GM12878 (cell line): ENCODE data around the gene RIC3. TPM values are rescaled to one million over a fixed set of nuclear protein-coding genes. Genes with fewer than 3 reads are reported as not detected.

Experiments used
- ATAC-seq: fragments of 200-7000 bp; cut with Tn5 transposase; 3 replicates; pipeline ENCODE4 v1.9.1; 2020; ENCODE audit warnings: mild to moderate bottlenecking, moderate library complexity
- BruUV-seq: library from RNA; stranded (reverse); fragments of 400-500 nt; replicated peaks from 2 replicates; lab custom pipeline; 2021; lab: Mats Ljungman, UMichigan
- CTCF ChIA-PET: fragments of 300-600 bp; sonication (Branson Sonifier 250); formaldehyde crosslinking; extraction: SDS; loops from one replicate; lab custom pipeline; 2021; ENCODE audit warnings: inconsistent platforms; lab: Yijun Ruan, JAX
- POLR2A ChIA-PET: fragments of 350-600 bp; formaldehyde crosslinking; extraction: SDS; loops from one replicate; lab custom pipeline; 2021; ENCODE audit warnings: inconsistent platforms; lab: Charles Lee
- RAD21 ChIA-PET: fragments of 300-600 bp; sonication (Branson Sonifier 250); formaldehyde crosslinking; loops from one replicate; lab custom pipeline; 2023; ENCODE audit warnings: antibody characterized with exemption; ENCODE audit not compliant: unreplicated experiment; lab: Charles Lee
- SMC1A ChIA-PET: fragments of 300-600 bp; sonication (Branson Sonifier 250); formaldehyde crosslinking; loops from one replicate; lab custom pipeline; 2023; ENCODE audit not compliant: unreplicated experiment, uncharacterized antibody; lab: Charles Lee
- DNase-seq: peaks from one replicate; pipeline ENCODE4 v3.0.0-alpha.2; 2011; ENCODE audit warnings: low read depth, low spot score
- FAIRE-seq: peaks from 3 replicates; lab custom pipeline; 2011; peaks lifted over from hg19 to GRCh38; lab: Jason Lieb, UNC
- H2AFZ ChIP-seq: 2 replicates; pipeline ENCODE4 v1.6.0; 2011; ENCODE audit warnings: low read depth, low read length, control low read depth; ENCODE audit not compliant: control insufficient read depth
- H3K27ac ChIP-seq: 2 replicates; pipeline ENCODE4 v1.5.1; 2011; ENCODE audit warnings: control low read depth; ENCODE audit not compliant: control insufficient read depth, insufficient read depth
- H3K27me3 ChIP-seq, 2 experiments: replicated peaks in 1 of 2; 2 replicates each; pipeline versions ENCODE4 v1.6.0 to v1.6.1; 2011; ENCODE audit warnings: low read length in 1 of 2; ENCODE audit not compliant: control insufficient read depth in 2 of 2, insufficient read depth in 2 of 2
- H3K36me3 ChIP-seq, 2 experiments: 2 replicates each; pipeline ENCODE4 v1.5.1; 2011; ENCODE audit warnings: low read length in 1 of 2; ENCODE audit not compliant: control insufficient read depth in 2 of 2, insufficient read depth in 2 of 2
- H3K4me1 ChIP-seq: 2 replicates; pipeline ENCODE4 v1.6.1; 2011; ENCODE audit warnings: mild to moderate bottlenecking, low read length, moderate library complexity, mixed read lengths; ENCODE audit not compliant: control insufficient read depth, insufficient read depth
- H3K4me2 ChIP-seq: 2 replicates; pipeline ENCODE4 v1.6.0; 2011; ENCODE audit warnings: control low read depth; ENCODE audit not compliant: control insufficient read depth, insufficient read depth
- H3K4me3 ChIP-seq: fragments of 200-600 bp; sonication (generic); 2 replicates; pipeline ENCODE4 v1.5.1; 2016
- H3K79me2 ChIP-seq: 2 replicates; pipeline ENCODE4 v1.6.0; 2011; ENCODE audit warnings: low read length; ENCODE audit not compliant: control insufficient read depth, insufficient read depth
- H3K9ac ChIP-seq: 2 replicates; pipeline ENCODE4 v1.8.0; 2011; ENCODE audit warnings: low read length, control low read depth, mixed read lengths; ENCODE audit not compliant: control insufficient read depth, insufficient read depth
- H3K9me3 ChIP-seq: replicated peaks from 3 replicates; pipeline ENCODE4 v1.5.1; 2011; ENCODE audit warnings: mild to moderate bottlenecking, low read length; ENCODE audit not compliant: control insufficient read depth, insufficient read depth
- H4K20me1 ChIP-seq: 2 replicates; pipeline ENCODE4 v1.6.0; 2011; ENCODE audit not compliant: control insufficient read depth, insufficient read depth
- FOXM1 ChIP-seq: IDR thresholded peaks from 2 replicates; pipeline ENCODE4 v1.6.1; 2012; ENCODE audit warnings: low read depth, mild to moderate bottlenecking, inconsistent platforms, low read length, moderate library complexity
- GATAD2B ChIP-seq: fragments of 450-650 bp; conservative IDR thresholded peaks from 2 replicates; pipeline ENCODE4 v1.6.1; 2017; ENCODE audit warnings: low read depth, mild to moderate bottlenecking, moderate library complexity
- HCFC1 ChIP-seq: fragments of 150-350 bp; IDR thresholded peaks from 2 replicates; pipeline ENCODE4 v1.6.1; 2014; ENCODE audit warnings: low read length
- HDAC6 ChIP-seq: fragments of 200-600 bp; sonication (generic); IDR thresholded peaks from one replicate; pipeline ENCODE4 v1.8.0; 2017; ENCODE audit warnings: antibody characterized with exemption; ENCODE audit not compliant: unreplicated experiment
- LARP7 ChIP-seq: fragments of 450-650 bp; IDR thresholded peaks from 2 replicates; pipeline ENCODE4 v1.6.1; 2017; ENCODE audit warnings: mild to moderate bottlenecking
- RCOR1 ChIP-seq: conservative IDR thresholded peaks from 2 replicates; pipeline ENCODE4 v1.6.1; 2012; ENCODE audit warnings: low read depth, low read length, improper control_type of control experiment
- SMARCA5 ChIP-seq: fragments of 450-650 bp; IDR thresholded peaks from 2 replicates; pipeline ENCODE4 v1.6.1; 2017; ENCODE audit warnings: mild to moderate bottlenecking
- SRF ChIP-seq, 2 experiments: IDR thresholded peaks; 2 replicates each; pipeline ENCODE4 v1.6.1; 2011; ENCODE audit warnings: low read depth in 2 of 2, low read length in 2 of 2, mild to moderate bottlenecking in 1 of 2, moderate library complexity in 1 of 2
- SUZ12 ChIP-seq: fragments of 200-600 bp; sonication (generic); IDR thresholded peaks from one replicate; pipeline ENCODE4 v1.6.1; 2018; ENCODE audit warnings: antibody characterized with exemption, mild to moderate bottlenecking; ENCODE audit not compliant: unreplicated experiment
- TCF7 ChIP-seq: IDR thresholded peaks from 2 replicates; pipeline ENCODE4 v1.6.1; 2014; ENCODE audit warnings: antibody characterized with exemption, borderline replicate concordance
- ZNF207 ChIP-seq: fragments of 450-650 bp; IDR thresholded peaks from 2 replicates; pipeline ENCODE4 v1.6.1; 2014; ENCODE audit warnings: antibody characterized with exemption, mild to moderate bottlenecking, borderline replicate concordance
- ZNF217 ChIP-seq: fragments of 450-650 bp; IDR thresholded peaks from 2 replicates; pipeline ENCODE4 v1.6.1; 2017; ENCODE audit warnings: antibody characterized with exemption, mild to moderate bottlenecking
- WGBS: methylation state at CpG from one replicate; pipeline ENCODE4 v1.1.6; 2016; ENCODE audit warnings: low lambda C conversion rate; ENCODE audit not compliant: insufficient replicate concordance, insufficient coverage; ENCODE audit errors: missing lambda C conversion rate; 5-methylcytosine and 5-hydroxymethylcytosine counted together
- in situ Hi-C: fragments of 300-500 bp; cut with MboI; formaldehyde crosslinking; loops from 9 replicates; pipeline ENCODE4 v1.14.3; 2018; ENCODE audit warnings: mixed read lengths
- intact Hi-C: fragments of 100-400 bp; cut with micrococcal nuclease; formaldehyde crosslinking; loops from one replicate; pipeline ENCODE4 v1.14.2; 2022; ENCODE audit not compliant: unreplicated experiment
- polyA plus RNA-seq, 11 experiments: library from polyadenylated mRNA; depleted of rRNA in 4 of 11; unstranded in 6 of 11; stranded (reverse) in 5 of 11; fragments of >200 nt; fragmentation: Nextera tagmentation in 4 of 11; fragmentation: Illumina TruSeq in 1 of 11; extraction: Ambion mirVana in 4 of 11; extraction: Trizol in 1 of 11; gene quantifications; 1 replicate in 1 of 11; 2 replicates in 10 of 11; pipeline versions ENCODE4 v1.2.1 to v1.2.3, GENCODE V29; 2011 to 2016; ENCODE audit warnings: inconsistent platforms in 2 of 11, missing spikeins in 2 of 11, low read depth in 1 of 11
- total RNA-seq, 4 experiments: library from RNA; depleted of rRNA in 3 of 4; stranded (reverse); fragments of >200 nt in 3 of 4; fragmentation: Illumina TruSeq in 1 of 4; extraction: Trizol in 1 of 4; gene quantifications; 2 replicates each; pipeline versions ENCODE4 v1.2.1 to v1.2.3, GENCODE V29; 2013 to 2021
- TF ChIP-seq, protein P1 (sequence below): IDR thresholded peaks from 2 replicates; pipeline ENCODE4 v1.6.1; 2012; ENCODE audit warnings: low read depth, low read length, improper control_type of control experiment
- TF ChIP-seq, protein P2 (sequence below): IDR thresholded peaks from 2 replicates; pipeline ENCODE4 v1.6.1; 2011; ENCODE audit warnings: low read depth, low read length, improper control_type of control experiment, borderline replicate concordance
- TF ChIP-seq, protein P3 (sequence below): IDR thresholded peaks from 2 replicates; pipeline ENCODE4 v1.6.1; 2011; ENCODE audit warnings: borderline replicate concordance, low read depth, mild to moderate bottlenecking, moderate library complexity, mixed read lengths, low read length; ENCODE audit not compliant: insufficient read depth; ENCODE audit errors: extremely low read length
- TF ChIP-seq, protein P4 (sequence below): fragments of 450-650 bp; IDR thresholded peaks from 2 replicates; pipeline ENCODE4 v1.6.1; 2014; ENCODE audit warnings: mild to moderate bottlenecking
- TF ChIP-seq, protein P5 (sequence below): fragments of 150-350 bp; IDR thresholded peaks from 2 replicates; pipeline ENCODE4 v1.6.1; 2016; ENCODE audit warnings: low read depth, low read length

RIC3 gene
- total and polyA plus RNA-seq, 10 of the 15 experiments (the other 5 are each of a cell fraction or from before 2014, with no cell fraction given) = 0.90 to 8.9 (median 2.2) TPM

DNA sequence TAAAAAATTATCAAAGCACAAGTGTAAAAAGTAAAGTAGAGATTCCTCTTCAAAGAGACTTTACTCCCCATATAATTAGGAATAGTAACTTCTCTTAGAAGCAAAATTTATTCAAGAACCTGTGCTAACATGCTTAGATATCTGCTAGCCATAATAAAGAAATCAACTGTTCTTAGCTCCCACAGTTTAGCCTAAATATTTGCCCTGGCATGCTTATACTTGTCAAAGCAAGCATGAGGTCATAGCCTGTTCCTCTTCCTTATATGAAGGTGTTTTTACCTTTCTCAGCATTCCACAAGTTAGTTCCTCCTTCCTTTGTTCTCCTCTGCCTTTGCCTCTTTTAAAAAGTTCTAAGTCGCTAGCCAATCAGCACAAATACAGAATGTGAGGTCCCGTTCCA is 30.3 kb downstream of the RIC3 start:
- H3K4me3 ChIP-seq = no peak overlapping the region
- ChIA-PET POLR2A (no interaction called here), CTCF (interaction anchor here (1.0 kb wide), 1 partner anchor 104 kb away, joined by 3 read pairs; no protein-coding TSS in a partner anchor), SMC1A (interaction anchor here (0.7 kb wide), 1 partner anchor 500 kb away, joined by 3 read pairs; no protein-coding TSS in a partner anchor), RAD21 (no interaction called here)
- no peaks in the 10 kb centered on the region for H3K79me2 ChIP-seq
- no peak overlapping the region for H2AFZ ChIP-seq
- intact Hi-C loops = no loop called here
- no peak overlapping the region for H3K9ac ChIP-seq
- H3K4me2 ChIP-seq = no peak overlapping the region
- no peaks in the 10 kb centered on the region for H4K20me1 ChIP-seq
- FAIRE-seq (no peak), DNase-seq (no peak), ATAC-seq (no peak)
- no peaks in the 10 kb centered on the region for H3K27me3 ChIP-seq
- no peaks in the 10 kb centered on the region for H3K4me1 ChIP-seq
- WGBS = 22% methylated on average over 2 of the region's 2 CpGs
- BruUV-seq = no TSS peak
- no peaks in the 10 kb centered on the region for H3K36me3 ChIP-seq
- H3K9me3 ChIP-seq = no peaks in the 10 kb centered on the region
- in situ Hi-C loops = no loop called here
- H3K27ac ChIP-seq = no peak overlapping the region
- TF ChIP-seq SMARCA5 (no peak), SUZ12 (no peak), RCOR1 (no peak), HDAC6 (no peak), LARP7 (no peak), ZNF217 (no peak), ZNF207 (no peak), GATAD2B (no peak), TCF7 (no peak), FOXM1 (no peak), HCFC1 (no peak), SRF (IDR thresholded peaks at IDR 0.05; ENCODE audit: low read depth in 2 of 2, low read length in 2 of 2) (no peak)
- TF ChIP-seq, protein P1, sequence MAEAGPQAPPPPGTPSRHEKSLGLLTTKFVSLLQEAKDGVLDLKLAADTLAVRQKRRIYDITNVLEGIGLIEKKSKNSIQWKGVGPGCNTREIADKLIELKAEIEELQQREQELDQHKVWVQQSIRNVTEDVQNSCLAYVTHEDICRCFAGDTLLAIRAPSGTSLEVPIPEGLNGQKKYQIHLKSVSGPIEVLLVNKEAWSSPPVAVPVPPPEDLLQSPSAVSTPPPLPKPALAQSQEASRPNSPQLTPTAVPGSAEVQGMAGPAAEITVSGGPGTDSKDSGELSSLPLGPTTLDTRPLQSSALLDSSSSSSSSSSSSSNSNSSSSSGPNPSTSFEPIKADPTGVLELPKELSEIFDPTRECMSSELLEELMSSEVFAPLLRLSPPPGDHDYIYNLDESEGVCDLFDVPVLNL = no peak
- TF ChIP-seq, protein P2, sequence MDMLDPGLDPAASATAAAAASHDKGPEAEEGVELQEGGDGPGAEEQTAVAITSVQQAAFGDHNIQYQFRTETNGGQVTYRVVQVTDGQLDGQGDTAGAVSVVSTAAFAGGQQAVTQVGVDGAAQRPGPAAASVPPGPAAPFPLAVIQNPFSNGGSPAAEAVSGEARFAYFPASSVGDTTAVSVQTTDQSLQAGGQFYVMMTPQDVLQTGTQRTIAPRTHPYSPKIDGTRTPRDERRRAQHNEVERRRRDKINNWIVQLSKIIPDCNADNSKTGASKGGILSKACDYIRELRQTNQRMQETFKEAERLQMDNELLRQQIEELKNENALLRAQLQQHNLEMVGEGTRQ = no peak
- TF ChIP-seq, protein P3, sequence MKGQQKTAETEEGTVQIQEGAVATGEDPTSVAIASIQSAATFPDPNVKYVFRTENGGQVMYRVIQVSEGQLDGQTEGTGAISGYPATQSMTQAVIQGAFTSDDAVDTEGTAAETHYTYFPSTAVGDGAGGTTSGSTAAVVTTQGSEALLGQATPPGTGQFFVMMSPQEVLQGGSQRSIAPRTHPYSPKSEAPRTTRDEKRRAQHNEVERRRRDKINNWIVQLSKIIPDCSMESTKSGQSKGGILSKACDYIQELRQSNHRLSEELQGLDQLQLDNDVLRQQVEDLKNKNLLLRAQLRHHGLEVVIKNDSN = no peak
- TF ChIP-seq, protein P4, sequence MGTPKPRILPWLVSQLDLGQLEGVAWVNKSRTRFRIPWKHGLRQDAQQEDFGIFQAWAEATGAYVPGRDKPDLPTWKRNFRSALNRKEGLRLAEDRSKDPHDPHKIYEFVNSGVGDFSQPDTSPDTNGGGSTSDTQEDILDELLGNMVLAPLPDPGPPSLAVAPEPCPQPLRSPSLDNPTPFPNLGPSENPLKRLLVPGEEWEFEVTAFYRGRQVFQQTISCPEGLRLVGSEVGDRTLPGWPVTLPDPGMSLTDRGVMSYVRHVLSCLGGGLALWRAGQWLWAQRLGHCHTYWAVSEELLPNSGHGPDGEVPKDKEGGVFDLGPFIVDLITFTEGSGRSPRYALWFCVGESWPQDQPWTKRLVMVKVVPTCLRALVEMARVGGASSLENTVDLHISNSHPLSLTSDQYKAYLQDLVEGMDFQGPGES = no peak
- TF ChIP-seq, protein P5, sequence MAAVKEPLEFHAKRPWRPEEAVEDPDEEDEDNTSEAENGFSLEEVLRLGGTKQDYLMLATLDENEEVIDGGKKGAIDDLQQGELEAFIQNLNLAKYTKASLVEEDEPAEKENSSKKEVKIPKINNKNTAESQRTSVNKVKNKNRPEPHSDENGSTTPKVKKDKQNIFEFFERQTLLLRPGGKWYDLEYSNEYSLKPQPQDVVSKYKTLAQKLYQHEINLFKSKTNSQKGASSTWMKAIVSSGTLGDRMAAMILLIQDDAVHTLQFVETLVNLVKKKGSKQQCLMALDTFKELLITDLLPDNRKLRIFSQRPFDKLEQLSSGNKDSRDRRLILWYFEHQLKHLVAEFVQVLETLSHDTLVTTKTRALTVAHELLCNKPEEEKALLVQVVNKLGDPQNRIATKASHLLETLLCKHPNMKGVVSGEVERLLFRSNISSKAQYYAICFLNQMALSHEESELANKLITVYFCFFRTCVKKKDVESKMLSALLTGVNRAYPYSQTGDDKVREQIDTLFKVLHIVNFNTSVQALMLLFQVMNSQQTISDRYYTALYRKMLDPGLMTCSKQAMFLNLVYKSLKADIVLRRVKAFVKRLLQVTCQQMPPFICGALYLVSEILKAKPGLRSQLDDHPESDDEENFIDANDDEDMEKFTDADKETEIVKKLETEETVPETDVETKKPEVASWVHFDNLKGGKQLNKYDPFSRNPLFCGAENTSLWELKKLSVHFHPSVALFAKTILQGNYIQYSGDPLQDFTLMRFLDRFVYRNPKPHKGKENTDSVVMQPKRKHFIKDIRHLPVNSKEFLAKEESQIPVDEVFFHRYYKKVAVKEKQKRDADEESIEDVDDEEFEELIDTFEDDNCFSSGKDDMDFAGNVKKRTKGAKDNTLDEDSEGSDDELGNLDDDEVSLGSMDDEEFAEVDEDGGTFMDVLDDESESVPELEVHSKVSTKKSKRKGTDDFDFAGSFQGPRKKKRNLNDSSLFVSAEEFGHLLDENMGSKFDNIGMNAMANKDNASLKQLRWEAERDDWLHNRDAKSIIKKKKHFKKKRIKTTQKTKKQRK = no peak
